ENCODE data around the gene WDR86.

Gene WDR86

GRCh38 chr7:151346470-151346769 lies 63.4 kb downstream of the WDR86 start:
- no peak for DNase-seq (ENCODE audit: low read depth in 1 of 2, low spot score in 1 of 2)
- TF ChIP-seq GABPA (IDR thresholded peaks at IDR 0.05; ENCODE audit: low read depth) (no peak), REST (IDR thresholded peaks at IDR 0.05; ENCODE audit: insufficient replicate concordance, low read depth) (no peak)
- no peaks in the 10 kb centered on the region for H3K27me3 ChIP-seq (ENCODE audit: insufficient read depth, poor library complexity, severe bottlenecking)
- H3K4me3 ChIP-seq (replicated peaks; ENCODE audit: insufficient read depth, low read length) = no peak overlapping the region
- no peak overlapping the region for H3K27ac ChIP-seq (replicated peaks)

GRCh38 chr7:151345576-151346469 lies 64.0 kb downstream of the WDR86 start:
- no peak overlapping the region for H3K4me3 ChIP-seq (replicated peaks; ENCODE audit: insufficient read depth, low read length)
- DNase-seq (ENCODE audit: low read depth in 1 of 2, low spot score in 1 of 2) = no peak
- TF ChIP-seq SPI1 (IDR thresholded peaks at IDR 0.05; ENCODE audit: borderline replicate concordance, low read depth) = no peak
- no peak for TF ChIP-seq GABPA (IDR thresholded peaks at IDR 0.05; ENCODE audit: low read depth)
- TF ChIP-seq CTCF (IDR thresholded peaks at IDR 0.05; ENCODE audit: insufficient read depth, low read length) = no peak
- TF ChIP-seq POLR2AphosphoS5 (IDR thresholded peaks at IDR 0.05; ENCODE audit: low read depth) = no peak
- TF ChIP-seq REST (IDR thresholded peaks at IDR 0.05; ENCODE audit: insufficient replicate concordance, low read depth) = no peak
- no peak overlapping the region for H3K27ac ChIP-seq (replicated peaks)
- H3K27me3 ChIP-seq (ENCODE audit: insufficient read depth, poor library complexity, severe bottlenecking) = no peaks in the 10 kb centered on the region

- DNase-seq (ENCODE audit: low read depth in 1 of 2, low spot score in 1 of 2) = no peak
- no peaks in the 10 kb centered on the region for H3K27me3 ChIP-seq (ENCODE audit: insufficient read depth, poor library complexity, severe bottlenecking)
- H3K4me3 ChIP-seq (replicated peaks; ENCODE audit: insufficient read depth, low read length) = no peak overlapping the region
- no peak overlapping the region for H3K27ac ChIP-seq (replicated peaks)
- TF ChIP-seq GABPA (IDR thresholded peaks at IDR 0.05; ENCODE audit: low read depth) (no peak), CTCF (IDR thresholded peaks at IDR 0.05; ENCODE audit: insufficient read depth, low read length) (no peak), POLR2AphosphoS5 (IDR thresholded peaks at IDR 0.05; ENCODE audit: low read depth) (no peak), REST (IDR thresholded peaks at IDR 0.05; ENCODE audit: insufficient replicate concordance, low read depth) (no peak), SPI1 (IDR thresholded peaks at IDR 0.05; ENCODE audit: borderline replicate concordance, low read depth) (no peak)
Measured at GRCh38 chr7:151343516-151343915, 66.3 kb downstream of the WDR86 start.

All from HL-60 (cell line).